ENCODE measurements around the gene TWF2. TPM values are rescaled to one million over a fixed set of nuclear protein-coding genes. Genes with fewer than 3 reads are reported as not detected.

Gene TWF2
- total RNA-seq, 4 donors from 2014 or later: 45.9 to 105 (median 50.2) TPM

DNA sequence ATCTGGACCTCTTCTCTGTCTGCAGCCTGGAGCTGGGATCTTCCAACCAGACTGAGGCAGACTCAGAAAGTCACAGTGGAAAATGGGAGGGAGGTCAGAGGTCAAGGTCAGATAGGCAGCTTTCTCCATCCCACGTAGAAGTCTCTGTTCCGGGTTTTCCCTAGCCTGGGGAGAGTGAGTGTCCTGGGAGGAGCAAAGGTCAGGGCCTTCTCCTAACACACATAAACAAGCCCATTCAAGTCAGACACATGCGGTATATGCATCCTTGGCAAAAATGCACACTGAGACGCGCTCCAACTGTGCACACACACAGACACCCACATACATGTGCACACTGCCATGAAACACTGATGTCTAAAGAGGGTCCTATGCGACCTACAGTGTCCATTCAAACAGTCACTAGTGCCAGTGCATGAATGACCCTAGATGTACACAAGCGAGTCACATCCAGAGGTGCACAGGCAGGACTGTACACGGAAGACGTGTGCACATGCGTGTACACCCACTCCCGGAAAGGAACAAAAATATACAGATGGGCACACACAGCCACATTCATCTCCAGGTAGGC lies 681 bp downstream of the TWF2 start:
- Histone ChIP-seq H3K27ac (peak overlapping the region; percentile 92 to 94), H3K27me3 (no peaks in the 10 kb centered on the region), H3K9me3 (no peaks in the 10 kb centered on the region), H3K36me3 (no peaks in the 10 kb centered on the region), H3K4me1 (peaks cover 11 to 18% of the 10 kb centered on the region in 2 donors), H3K4me3 (peak overlapping the region; percentile 85 to 99)
- no peak for DNase-seq
- TF ChIP-seq CTCF (IDR thresholded peaks at IDR 0.05): no peak
- no peak for TF ChIP-seq POLR2A (IDR thresholded peaks at IDR 0.05)
- intact Hi-C loops (cut with DNase I; ENCODE audit: low total_unique reads): no loop called here

DNA sequence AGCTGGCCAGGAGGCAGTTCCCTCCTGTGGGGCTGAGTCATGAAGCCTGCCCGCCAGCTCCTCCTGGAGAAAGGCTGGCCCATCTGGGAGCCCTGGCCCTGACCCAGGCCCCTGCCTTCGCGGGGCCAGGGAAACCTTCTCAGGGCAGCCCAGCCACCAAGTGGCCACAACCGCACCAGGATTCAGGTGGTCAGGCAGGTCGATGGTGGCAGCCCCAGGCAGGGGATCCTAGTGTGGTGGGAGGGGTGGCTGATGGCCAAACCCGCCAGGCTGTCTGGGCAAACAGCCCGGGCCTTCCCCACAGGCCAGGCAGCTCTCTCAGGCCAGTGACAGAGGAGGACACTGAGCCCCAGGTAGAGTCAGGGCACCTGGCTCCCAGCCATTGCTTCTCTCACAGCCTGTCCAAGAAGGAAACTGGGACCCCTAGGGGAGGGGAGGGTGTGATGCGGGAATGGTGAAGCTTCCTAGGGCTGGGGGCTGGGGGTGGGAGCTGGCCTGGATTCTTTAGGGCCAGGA lies 1.2 kb downstream of the TWF2 start:
- DNase-seq: peak; percentile 89 to 92

GRCh38 chr3:52237006-52237656 lies 1.8 kb downstream of the TWF2 start:
- TF ChIP-seq POLR2A (IDR thresholded peaks at IDR 0.05): no peak
- TF ChIP-seq CTCF (IDR thresholded peaks at IDR 0.05): no peak
- Histone ChIP-seq H3K27me3 (no peaks in the 10 kb centered on the region), H3K4me3 (no peak overlapping the region), H3K4me1 (peaks cover 11 to 18% of the 10 kb centered on the region in 2 donors), H3K36me3 (no peaks in the 10 kb centered on the region), H3K9me3 (no peaks in the 10 kb centered on the region), H3K27ac (peak overlapping the region; percentile 92 to 94)
- intact Hi-C loops (cut with DNase I; ENCODE audit: low total_unique reads): no loop called here
- DNase-seq: no peak

More for the DNA sequence above, 1.2 kb downstream of the TWF2 start:
- H3K9me3 ChIP-seq: no peaks in the 10 kb centered on the region
- H3K27me3 ChIP-seq: no peaks in the 10 kb centered on the region
- TF ChIP-seq CTCF (IDR thresholded peaks at IDR 0.05): peak in 1 of 4 experiments; percentile 15
- peak in 1 of 2 donors; percentile 22 for TF ChIP-seq POLR2A (IDR thresholded peaks at IDR 0.05)
- intact Hi-C loops (cut with DNase I; ENCODE audit: low total_unique reads): no loop called here
- H3K36me3 ChIP-seq: no peaks in the 10 kb centered on the region
- peaks cover 11 to 18% of the 10 kb centered on the region in 2 donors for H3K4me1 ChIP-seq
- peak overlapping the region; percentile 6 to 85 for H3K4me3 ChIP-seq
- H3K27ac ChIP-seq: peak overlapping the region; percentile 92 to 94

DNA sequence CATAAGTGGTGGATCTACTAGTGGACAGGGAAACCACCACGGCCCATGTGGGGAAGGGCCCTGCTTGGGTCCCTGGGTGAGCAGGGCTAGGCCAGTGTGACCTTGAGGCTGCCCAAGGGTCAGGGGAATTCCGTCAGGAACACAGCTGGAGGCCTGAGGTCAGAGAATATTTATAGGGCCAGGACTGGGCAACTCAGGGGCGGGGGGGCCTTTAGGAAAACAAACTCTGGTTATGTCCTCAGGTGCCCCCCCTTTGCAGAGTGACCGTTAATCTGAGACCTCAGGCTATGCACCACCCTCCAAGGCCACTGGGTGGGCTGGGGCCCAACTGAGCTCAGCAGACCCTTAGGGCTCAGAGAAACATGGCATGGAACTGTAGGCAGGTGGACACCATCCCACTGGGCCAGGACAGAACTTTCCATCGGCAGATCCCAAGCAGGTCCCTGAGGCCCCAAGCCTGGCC lies 2.5 kb downstream of the TWF2 start:
- Histone ChIP-seq H3K9me3 (no peaks in the 10 kb centered on the region), H3K4me1 (peaks cover 11 to 18% of the 10 kb centered on the region in 2 donors)

More for the DNA sequence above, 2.5 kb downstream of the TWF2 start:
- Histone ChIP-seq H3K27ac (peak overlapping the region; percentile 92 to 94), H3K4me3 (no peak overlapping the region), H3K27me3 (no peaks in the 10 kb centered on the region), H3K36me3 (no peaks in the 10 kb centered on the region)
- TF ChIP-seq POLR2A (IDR thresholded peaks at IDR 0.05) (no peak), CTCF (IDR thresholded peaks at IDR 0.05) (no peak)
- intact Hi-C loops (cut with DNase I; ENCODE audit: low total_unique reads): no loop called here
- peak in 1 of 2 donors; percentile 15 for DNase-seq
